Activated CD4-positive, alpha-beta T cell treated with anti-CD3 and anti-CD28 coated beads, Interleukin-2, Interleukin-4, amounts not matched to agents 100 ng/mL and 50 ng/mL, durations not matched to agents 16 hours and 8 hours (primary cell): ENCODE results near the gene BABAM1.
"Not testable (repeated sequence)": the region's sequence is repeated elsewhere in the genome, so short reads cannot be mapped to it uniquely, and the experiment has no call there.

Experiments
- DNase-seq: peaks from one replicate; pipeline ENCODE4 v3.0.0-alpha.2; 2020; ENCODE audit warnings: low spot score

The BABAM1 gene

DNA sequence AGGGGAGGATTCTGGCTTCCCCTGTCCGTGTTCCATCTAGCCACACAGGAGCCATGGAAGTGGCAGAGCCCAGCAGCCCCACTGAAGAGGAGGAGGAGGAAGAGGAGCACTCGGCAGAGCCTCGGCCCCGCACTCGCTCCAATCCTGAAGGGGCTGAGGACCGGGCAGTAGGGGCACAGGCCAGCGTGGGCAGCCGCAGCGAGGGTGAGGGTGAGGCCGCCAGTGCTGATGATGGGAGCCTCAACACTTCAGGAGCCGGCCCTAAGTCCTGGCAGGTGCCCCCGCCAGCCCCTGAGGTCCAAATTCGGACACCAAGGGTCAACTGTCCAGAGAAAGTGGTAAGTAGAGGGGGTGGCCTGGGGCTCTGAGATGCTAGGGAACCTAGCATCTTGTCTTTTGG lies 1.5 kb downstream of the BABAM1 start:
- DNase-seq = no peak

DNA sequence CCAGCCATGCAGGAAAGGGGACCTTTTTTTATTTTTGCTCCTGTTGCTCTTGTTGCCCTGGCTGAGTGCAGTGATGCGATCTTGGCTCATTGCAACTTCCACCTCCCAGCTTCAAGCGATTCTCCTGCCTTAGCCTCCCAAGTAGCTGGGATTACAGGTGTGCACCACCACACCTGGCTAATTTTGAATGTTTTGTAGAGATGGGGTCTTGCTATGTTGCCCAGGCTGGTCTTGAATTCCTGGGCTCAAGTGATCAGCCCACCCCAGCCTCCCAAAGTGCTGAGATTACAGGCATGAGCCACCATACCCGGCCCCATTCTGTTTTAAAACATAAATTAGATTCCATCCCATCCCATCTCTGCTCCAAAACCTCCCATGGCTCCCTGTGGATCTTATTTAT lies 7.6 kb downstream of the BABAM1 start:
- DNase-seq = not testable (repeated sequence)

DNA sequence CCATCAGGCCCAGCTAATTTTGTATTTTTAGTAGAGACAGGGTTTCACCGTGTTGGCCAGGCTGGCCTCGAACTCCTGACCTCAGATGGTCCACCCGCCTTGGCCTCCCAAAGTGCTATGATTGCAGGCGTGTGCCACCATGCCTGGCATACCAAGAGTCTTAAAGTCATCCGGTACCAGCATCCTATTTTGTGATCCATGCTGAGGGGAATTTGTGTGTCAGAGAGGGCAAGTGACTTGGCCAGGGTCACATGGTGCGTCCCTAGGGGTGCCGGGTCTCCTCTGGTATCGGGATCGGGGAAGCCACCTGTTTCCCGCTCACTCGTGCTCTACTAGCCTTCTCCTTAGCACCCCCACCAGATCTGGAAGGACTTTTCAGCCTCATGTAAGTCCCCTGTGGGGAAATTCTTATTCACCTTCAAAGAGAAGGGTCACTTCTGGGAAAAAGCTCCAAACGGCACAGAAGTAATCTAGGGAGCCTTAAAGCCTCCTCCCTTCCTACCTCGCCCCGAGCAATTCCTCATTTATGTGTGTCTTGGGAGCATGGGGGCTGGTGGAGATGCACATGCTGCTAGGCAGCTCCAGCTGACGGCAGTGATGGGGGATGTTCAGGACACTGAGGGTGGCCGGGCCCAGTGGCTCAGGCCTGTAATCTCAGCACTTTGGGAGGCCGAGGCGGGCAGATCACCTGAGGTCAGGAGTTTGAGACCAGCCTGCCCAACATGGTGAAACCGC lies 8.4 kb downstream of the BABAM1 start:
- no peak for DNase-seq

DNA sequence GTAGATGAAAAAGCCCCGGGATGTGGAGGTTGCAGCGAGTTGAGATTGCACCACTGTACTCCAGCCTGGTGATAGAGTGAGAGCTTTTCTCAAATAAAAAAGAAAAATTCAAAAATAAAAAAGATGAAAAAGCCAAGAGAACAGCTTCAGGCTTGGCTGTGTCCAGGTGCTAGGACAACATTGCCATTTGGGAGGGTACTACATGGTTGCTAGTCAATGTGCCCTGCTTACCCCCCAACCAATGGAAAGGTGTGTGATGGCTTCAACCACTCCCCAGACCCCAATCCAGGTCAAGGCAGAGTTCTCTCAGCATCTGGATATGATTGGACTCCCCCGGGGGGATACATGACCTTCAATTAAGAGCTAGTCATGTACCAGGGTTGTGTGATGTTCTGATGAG lies 12.2 kb downstream of the BABAM1 start:
- DNase-seq = no peak

DNA sequence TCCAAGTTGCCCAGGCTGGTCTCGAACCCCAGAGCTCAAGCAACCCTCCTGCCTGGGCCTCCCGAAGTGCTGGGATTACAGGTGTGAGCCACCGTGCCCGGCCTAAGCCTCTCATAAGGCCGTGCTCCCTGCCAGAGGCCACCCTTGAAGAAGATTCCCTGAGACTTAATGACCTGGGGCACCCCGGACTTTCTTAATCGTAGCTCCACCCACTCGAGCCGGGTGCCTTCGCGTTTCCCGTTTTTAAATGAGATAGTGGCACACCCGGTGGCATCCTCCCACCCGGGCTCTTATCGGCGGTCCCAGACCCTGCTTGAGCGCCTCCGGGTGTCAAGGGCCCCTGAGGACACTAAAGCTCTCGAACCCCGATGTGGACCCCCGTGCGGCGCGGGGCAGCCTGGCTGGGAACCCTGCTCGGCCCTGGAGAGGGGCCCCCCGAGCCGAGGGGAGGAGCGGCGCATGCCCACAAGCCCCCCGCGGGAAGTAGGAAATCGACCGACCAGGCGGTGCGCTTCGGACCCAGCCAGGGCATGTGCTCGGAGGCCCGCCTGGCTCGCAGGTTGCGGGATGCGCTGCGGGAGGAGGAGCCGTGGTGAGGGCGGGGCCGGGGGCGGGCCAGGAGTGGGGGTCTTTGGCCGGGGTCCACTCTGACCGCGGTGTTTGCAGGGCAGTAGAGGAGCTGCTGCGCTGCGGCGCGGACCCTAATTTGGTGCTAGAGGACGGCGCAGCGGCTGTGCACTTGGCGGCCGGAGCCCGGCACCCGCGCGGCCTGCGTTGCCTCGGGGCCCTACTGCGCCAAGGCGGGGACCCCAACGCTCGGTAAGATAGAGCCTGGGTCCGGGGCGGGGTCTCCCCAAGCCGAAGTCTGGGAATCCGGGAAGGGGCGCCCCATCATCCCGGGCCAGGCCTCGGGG lies 14.4 kb downstream of the BABAM1 start, which contains the start of gene ANKLE1:
Gene ANKLE1, plus strand, starts transcription at position 511 of the 914 bp plus-strand sequence. Its CDS starts 20 bp downstream, at position 531.
- peak; percentile 37 for DNase-seq

DNA sequence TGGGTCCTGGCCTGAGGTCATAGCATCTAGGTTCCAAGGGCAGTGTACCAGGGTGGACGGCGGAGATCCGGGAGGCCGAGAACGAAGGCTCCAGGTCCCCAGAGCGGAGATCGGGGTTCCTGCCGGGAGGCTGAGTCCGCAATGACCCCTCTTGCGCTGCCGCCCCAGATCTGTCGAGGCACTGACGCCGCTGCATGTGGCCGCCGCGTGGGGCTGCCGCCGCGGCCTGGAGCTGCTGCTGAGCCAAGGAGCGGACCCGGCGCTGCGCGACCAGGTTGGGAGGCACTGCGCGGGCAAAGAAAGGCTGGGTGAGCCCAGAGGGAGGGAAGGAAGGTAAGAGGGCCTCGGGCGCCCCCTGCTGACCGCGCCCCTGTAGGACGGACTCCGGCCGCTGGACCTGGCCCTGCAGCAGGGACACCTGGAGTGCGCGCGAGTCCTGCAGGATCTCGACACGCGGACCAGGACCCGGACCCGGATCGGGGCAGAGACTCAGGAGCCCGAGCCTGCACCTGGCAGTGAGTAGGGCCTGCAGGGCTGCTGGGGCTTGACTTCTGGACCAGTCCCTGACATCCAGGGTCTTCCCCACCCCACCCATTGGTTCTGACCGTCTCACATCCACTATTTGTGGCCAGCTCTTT lies 15.4 kb downstream of the BABAM1 start:
- DNase-seq = peak; percentile 80

DNA sequence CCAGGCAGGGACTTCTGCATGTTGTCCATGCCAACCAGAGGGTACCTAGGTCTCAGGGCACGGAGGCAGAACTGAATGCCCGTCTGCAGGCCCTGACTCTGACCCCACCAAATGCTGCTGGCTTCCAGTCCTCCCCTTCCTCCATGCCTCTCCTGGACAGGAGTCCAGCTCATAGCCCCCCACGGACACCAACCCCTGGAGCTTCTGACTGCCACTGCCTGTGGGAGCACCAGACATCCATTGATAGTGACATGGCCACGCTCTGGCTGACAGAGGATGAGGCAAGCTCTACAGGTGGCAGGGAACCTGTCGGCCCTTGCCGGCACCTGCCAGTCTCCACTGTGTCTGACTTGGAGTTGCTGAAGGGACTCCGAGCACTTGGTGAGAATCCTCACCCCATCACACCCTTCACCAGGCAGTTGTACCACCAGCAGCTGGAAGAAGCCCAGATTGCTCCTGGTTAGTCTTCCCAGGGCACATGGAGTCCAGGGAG lies 16.3 kb downstream of the BABAM1 start:
- DNase-seq = no peak

DNA sequence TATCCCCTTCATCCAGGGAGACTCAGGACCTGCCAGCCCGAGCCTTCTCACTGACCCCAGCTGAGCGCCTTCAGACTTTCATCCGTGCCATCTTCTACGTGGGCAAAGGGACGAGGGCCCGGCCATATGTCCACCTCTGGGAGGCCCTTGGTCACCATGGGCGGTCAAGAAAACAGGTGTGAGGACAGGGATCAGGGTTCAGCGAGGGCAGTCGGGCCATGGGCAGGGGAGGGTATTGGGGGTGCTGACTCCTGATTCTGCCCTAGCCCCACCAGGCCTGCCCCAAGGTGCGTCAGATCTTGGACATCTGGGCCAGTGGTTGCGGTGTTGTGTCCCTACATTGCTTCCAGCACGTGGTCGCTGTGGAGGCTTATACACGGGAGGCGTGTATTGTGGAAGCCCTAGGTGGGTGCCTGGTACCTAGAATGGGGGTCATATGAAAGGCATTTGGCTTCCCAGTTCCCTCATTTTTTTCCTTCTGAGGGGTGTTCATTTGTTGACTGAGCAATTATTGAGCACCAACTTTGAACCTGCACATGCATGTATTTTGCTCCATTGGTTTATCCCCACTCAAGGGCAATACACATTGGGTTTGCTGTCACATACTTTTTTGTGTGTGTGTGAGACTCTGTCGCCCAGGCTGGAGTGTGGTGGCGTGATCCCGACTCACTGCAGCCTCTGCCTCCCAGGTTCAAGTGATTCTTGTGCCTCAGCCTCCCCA lies 18.3 kb downstream of the BABAM1 start:
- DNase-seq = no peak

DNA sequence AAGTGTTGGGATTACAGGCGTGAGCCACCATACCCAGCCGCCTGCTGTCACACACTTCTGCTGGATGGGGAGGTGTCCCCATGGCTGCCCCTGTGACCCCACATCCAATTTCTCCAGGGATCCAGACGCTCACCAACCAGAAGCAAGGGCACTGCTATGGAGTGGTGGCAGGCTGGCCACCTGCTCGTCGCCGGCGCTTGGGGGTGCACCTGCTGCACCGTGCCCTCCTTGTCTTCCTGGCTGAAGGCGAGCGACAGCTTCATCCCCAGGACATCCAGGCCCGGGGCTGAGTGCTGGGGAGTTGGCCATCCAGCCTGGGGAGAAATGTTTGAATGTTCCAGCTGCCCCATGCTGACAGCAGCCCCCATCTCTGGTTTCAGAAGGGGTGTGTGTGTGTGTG lies 19.0 kb downstream of the BABAM1 start:
- DNase-seq = no peak

DNA sequence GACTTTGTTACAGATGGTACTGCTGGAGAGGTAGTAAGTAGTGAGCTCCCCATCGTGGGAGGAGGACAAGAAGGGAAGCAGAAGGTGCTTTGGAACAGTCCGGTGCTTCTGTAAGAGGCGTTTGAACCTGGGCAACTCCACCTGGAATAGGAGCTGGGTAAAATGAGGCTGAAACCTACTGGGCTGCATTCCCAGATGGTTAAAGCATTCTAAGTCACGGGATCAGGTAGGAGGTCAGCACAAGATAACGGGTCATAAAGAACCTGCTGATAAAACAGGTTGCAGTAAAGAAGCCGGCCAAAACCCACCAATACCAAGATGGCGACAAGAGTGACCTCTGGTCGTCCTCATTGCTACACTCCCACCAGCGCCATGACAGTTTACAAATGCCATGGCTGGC lies 19.5 kb downstream of the BABAM1 start:
- DNase-seq = no peak

DNA sequence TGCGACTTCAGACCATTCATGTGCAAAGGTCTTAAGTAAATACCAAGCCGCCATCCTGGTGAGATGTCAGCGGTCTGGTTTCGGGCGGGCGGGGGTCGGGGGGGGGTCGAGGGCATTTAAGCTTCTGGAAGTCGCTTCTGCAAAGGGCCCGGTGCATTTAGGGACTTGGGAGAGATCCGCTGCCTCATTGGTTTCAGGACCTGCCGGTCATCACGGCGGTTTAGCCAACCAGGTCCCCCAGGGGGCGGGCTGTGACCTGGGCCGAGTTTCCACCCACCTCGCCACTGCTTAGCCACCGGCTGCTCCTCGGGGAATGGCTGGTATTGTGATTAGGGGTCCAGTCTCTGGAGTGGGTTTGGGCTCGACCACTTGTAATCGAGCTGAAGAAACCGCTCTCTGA lies 22.2 kb downstream of the BABAM1 start:
- DNase-seq = peak; percentile 67

DNA sequence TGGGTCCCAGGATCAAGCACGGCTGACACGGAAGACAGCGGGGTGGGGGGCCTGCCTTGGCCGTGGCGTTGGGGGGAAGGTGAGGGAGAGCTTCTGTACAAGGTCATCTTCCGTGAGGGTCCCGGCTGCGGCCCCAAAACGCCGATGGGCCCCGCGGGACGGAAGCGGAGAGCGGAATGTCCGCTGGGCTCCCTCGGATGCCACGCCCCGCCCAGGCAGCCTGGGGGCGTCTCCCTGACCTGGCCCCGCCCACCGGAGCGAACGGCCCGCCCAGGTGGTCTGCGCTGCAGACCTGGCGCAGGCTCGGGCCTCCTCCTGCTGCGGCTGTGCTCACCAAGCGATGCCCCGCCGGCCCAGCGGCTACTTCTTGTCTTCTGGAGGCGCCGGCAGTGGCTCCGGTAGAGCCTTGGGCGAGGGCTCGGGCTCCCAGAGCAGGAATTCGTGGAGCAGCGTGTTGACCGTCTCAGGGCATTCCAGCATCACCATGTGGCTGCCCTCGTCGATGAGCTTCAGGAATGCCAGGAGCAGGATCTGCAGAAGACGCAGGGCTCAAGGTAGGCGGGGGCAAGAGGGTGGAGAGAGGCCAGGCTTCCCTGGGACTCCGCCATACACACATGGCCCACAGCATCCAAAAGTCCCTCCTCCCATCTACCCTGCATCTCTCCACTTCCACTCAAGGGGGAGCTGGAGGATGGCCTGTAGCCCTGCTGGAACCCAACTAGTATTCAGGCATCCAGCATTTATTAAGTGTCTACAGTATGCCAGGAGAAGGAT lies 25.2 kb downstream of the BABAM1 start:
- DNase-seq = peak; percentile 86

DNA sequence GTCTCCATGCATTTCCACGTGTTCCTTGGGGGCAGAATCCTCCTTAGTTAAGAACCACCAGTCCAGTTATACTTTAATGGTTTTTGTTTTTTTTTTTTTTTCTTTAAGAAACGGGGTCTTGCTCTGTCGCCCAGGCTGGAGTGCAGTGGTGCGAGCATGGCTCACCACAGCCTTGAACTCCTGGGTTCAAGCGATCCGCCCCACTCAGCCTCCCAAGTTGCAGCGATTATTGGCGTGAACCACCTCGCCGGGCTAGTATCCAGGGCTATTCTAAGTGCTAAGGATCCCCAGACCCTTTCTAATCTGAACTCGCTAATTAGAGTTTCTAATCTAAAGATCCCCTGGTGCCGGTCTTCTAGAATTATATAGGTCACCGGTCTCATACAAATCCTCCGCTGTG lies 26.4 kb downstream of the BABAM1 start:
- DNase-seq = no peak

DNA sequence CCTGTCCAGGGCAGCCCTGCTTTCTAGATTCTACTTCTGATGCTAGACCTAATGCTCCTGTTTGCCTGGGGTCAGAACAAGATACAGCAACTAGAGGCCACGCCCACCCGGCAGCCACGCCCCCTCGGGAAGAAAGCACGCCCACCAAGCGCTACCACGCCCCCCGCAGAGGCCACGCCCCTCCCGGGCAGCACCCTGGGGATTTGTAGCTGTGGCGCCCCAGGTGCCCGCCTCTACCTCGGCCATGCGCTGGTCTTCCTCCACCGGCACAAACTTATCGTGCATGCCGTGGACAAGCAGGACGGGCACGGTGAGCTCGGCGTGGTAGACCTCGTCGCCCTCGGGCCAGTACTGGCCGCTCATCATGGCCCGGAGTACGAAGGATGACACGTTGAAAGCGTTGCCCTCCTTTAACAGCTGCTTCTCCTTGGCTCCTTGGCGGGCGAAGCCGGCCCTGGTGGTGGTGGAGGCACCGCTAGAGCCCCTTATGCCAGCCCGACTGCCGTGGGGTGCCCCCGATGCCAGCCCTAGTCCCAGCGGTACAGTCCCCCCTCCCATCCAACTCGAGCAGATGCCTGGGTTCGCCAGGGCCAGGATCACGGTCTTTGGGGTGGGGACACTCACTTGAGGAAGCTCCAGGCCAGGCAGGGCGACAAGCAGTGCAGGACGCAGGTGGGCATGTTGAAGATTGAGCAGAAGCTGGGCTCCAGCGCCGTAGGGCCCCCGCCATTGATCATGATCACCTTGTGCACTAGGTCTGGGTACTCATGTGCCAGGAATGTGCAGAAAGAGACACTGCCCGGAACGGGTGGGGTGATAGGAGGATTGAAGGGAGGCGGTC lies 27.0 kb downstream of the BABAM1 start:
- peak; percentile 60 for DNase-seq

DNA sequence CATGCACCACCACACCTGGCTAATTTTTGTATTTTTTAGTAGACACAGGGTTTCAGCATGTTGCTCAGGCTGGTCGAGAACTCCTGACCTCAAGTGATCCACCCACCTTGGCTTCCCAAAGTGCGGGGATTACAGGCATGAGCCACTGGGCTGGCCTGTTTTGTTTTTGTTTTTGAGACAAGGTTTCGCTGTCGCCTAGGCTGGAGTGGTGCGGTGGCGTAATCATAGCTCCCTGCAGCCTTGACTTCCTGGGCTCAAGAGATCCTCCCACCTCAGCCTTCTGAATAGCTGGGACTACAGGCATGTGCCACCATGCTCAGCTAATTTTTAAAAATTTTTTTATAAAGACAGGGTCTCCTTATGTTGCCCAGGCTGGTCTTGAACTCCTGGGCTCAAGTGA lies 28.3 kb downstream of the BABAM1 start:
- DNase-seq = not testable (repeated sequence)

DNA sequence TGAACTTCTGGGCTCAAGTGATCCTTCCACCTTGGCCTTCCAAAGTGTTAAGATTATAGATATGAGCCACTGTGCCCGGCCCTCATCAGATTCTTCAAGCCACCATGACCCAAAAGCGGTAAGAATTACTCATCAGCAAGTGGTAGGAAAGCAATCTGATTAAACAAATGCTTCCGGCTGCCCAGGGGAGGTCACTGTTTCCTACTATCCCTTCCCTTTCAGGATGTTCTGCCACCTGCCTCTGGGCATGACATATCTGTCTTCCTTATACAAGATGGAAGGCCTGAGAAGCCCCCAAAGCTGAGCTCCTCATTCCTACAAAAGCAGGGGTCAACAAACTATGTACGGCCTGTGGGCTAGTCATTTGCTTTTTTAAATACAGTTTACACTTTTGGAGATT lies 29.0 kb downstream of the BABAM1 start:
- peak; percentile 19 for DNase-seq

DNA sequence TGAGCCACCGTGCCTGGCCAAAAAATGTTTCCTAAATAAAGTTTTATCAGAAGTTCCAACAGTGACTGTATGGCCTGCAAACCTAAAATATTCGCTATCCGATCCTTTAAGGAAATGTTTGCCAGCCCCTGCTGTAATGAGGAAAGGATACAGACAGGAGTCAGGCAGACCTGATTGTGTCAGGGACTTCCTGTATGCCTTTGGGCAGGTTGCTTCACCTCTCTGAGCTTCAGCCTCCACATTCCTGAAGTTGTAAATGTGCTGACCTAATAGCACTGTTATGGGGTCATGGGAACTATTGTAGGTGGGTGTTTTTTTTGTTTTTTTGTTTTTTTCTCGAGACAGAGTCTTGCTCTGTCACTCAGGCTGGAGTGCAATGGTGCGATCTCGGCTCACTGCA lies 29.7 kb downstream of the BABAM1 start:
- DNase-seq = no peak

DNA sequence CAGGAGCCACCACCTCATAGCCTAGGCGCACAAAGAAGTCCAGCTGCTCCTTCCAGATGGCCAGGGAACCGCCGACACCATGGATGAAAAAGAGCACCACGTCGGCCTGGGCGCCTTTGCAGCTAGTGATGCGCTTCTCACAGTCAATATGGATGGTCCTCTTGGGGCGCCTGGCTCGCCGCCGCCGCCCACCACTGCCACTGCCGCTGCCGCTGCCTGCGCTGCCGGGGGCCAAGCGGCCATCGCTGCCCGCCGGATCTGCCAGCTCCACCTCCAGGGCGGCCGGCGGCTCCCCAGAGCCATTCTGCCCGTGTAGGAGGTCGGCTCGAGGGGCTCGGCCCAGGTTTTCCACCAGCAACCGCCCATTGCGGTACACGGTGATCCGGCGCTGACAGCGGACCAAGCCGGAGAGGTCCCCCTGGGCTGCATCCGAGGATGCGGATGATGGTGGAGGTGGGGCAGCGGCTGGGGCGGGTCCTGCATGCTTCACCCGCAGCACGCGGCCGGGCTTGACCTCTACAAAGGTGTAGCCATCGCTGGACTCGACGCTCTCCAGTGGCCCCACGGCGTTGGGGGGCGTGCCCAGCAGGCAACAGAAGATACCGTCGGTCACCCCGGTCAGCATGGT lies 33.9 kb downstream of the BABAM1 start:
- DNase-seq = no peak

DNA sequence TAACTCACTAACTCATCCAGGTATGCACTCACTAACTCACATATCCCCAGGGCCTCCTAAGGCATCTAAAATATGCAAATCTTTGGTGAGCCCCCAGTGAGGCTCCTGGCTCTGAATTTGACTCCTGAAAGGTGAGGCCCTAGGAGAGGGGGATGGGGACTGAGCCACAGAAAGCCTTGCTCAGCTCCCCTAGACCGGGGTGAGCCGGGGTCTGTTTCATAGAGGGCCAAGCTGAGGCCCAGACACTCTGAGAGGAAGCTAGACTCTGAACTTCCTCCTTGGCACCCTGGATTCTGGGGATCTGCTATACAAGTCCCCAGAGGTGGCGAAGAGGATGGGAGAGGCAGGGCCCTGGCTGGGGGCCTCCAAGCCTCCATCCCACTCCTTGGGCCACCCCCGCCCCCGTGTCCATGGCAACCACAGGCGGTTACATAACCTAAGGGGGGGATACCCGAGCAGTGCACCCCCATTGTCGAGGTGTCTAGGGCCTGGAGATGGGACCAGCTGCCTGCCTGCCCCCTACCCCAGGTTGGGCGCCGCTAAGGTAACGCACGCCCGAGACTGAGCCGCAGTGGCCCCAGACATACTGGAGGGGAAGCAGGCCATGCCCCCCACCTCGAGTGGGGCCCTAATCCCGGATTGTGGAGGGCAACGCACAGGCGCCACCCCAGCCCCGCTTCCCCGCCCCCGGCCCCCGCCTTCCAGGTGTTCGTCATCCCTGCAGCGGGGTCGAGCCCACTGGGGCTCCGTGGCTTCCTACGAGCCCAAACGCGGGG lies 35.3 kb downstream of the BABAM1 start:
- DNase-seq = no peak
